ENCODE measurements around the gene PHGDH. TPM values are rescaled to one million over a fixed set of nuclear protein-coding genes. Genes with fewer than 3 reads are reported as not detected.
"Not testable (repeated sequence)": the region's sequence is repeated elsewhere in the genome, so short reads cannot be mapped to it uniquely, and the experiment has no call there.

The PHGDH gene
- polyA plus RNA-seq, 4 donors = 1.3 to 205 (median 39.2) TPM

DNA sequence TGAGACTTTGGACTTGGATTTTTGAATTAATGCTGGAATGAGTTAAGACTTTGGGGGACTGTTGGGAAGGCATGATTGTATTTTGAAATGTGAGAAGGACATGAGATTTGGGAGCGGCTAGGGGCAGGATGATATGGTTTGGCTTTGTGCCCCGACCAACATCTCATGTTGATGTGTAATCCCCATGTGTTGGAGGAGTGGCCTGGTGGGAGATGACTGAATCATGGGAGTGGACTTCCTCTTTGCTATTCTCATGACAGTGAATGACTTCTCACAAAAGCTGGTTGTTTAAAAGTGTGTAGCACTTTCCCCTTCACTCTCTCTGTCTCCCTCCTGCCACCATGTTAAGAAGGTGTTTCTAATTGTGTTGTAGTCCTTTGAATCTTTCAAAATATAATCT lies 9.3 kb upstream of the PHGDH start:
- Histone ChIP-seq H3K27me3 (ENCODE audit: control insufficient read depth in 3 of 3, insufficient read depth in 3 of 3, low read length in 3 of 3) (peaks cover 0 to 3% (median 0%) of the 10 kb centered on the region in 3 donors), H3K4me1 (ENCODE audit: control insufficient read depth in 3 of 3, insufficient read depth in 2 of 3, low read depth in 1 of 3, low read length in 2 of 3) (no peaks in the 10 kb centered on the region), H3K27ac (ENCODE audit: low read depth in 1 of 3, low read length in 2 of 3) (no peak overlapping the region), H3K36me3 (ENCODE audit: control insufficient read depth in 3 of 3, insufficient read depth in 2 of 3, low read depth in 1 of 3, low read length in 3 of 3) (no peaks in the 10 kb centered on the region), H3K9me3 (ENCODE audit: control insufficient read depth in 2 of 2, insufficient read depth in 1 of 2, low read depth in 1 of 2, low read length in 1 of 2) (peaks cover 2 to 17% of the 10 kb centered on the region in 2 donors), H3K4me3 (ENCODE audit: low read depth in 1 of 3, low read length in 3 of 3) (no peak overlapping the region)
- FAIRE-seq (no peak), DNase-seq (no peak)
- 79 to 100% (median 89%) methylated on average over 2 of the region's 2 CpGs for WGBS, 3 donors

DNA sequence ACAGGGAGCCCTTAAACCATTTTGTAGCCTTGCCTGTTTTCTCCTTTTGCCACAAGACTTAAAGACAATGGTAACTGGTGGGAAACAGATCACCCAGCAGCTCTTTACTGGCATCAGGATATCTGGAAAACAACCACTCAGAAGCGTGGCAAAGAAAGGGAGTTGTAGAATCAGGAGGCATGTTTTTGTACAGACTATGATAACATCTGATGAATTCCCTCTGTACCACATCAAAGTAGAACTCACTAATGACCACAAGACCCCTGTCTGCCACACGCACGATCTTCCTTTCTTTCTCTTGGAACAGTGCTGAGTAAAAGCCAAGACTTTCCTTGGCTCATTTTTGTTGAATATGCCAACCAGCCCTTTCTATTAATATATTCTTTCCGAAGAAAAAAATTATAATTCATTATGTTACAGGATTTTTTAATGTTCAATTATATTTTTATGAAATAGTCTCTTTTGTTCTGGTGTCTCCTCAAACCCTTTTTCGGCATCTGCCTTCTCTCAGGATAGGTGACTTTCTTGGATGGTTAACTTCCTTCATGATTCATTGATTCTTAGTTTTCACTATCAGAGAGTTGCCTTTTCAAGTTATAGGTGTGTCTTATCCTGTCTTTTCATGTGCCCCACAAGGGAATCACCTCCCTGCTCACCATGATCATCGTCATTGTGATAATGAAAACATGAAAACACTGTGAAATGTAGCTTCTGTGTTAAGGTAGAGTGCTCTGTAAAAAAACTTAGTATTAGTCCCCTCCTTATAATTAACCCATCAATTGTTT lies 7.9 kb upstream of the PHGDH start:
- no peaks in the 10 kb centered on the region for H3K4me1 ChIP-seq (ENCODE audit: control insufficient read depth in 3 of 3, insufficient read depth in 2 of 3, low read depth in 1 of 3, low read length in 2 of 3)
- H3K36me3 ChIP-seq (ENCODE audit: control insufficient read depth in 3 of 3, insufficient read depth in 2 of 3, low read depth in 1 of 3, low read length in 3 of 3) = no peaks in the 10 kb centered on the region
- H3K27ac ChIP-seq (ENCODE audit: low read depth in 1 of 3, low read length in 2 of 3) = no peak overlapping the region
- no peak overlapping the region for H3K4me3 ChIP-seq (ENCODE audit: low read depth in 1 of 3, low read length in 3 of 3)
- WGBS, 3 donors = 83 to 88% (median 84%) methylated on average over 6 of the region's 6 CpGs
- H3K27me3 ChIP-seq (ENCODE audit: control insufficient read depth in 3 of 3, insufficient read depth in 3 of 3, low read length in 3 of 3) = peaks cover 0 to 3% (median 0%) of the 10 kb centered on the region in 3 donors
- peaks cover 2 to 17% of the 10 kb centered on the region in 2 donors for H3K9me3 ChIP-seq (ENCODE audit: control insufficient read depth in 2 of 2, insufficient read depth in 1 of 2, low read depth in 1 of 2, low read length in 1 of 2)
- FAIRE-seq (no peak), DNase-seq (no peak)

DNA sequence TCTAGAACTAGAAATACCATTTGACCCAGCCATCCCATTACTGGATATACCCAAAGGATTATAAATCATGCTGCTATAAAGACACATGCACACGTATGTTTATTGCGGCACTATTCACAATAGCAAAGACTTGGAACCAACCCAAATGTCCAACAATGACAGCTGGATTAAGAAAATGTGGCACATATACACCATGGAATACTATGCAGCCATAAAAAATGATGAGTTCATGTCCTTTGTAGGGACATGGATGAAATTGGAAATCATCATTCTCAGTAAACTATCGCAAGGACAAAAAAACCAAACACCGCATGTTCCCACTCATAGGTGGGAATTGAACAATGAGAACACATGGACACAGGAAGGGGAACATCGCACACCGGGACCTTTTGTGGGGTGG lies 5.1 kb upstream of the PHGDH start:
- not testable (repeated sequence) for H3K27ac ChIP-seq (ENCODE audit: low read depth in 1 of 3, low read length in 2 of 3); FAIRE-seq; H3K27me3 ChIP-seq (ENCODE audit: control insufficient read depth in 3 of 3, insufficient read depth in 3 of 3, low read length in 3 of 3); H3K9me3 ChIP-seq (ENCODE audit: control insufficient read depth in 2 of 2, insufficient read depth in 1 of 2, low read depth in 1 of 2, low read length in 1 of 2); DNase-seq; H3K4me3 ChIP-seq (ENCODE audit: low read depth in 1 of 3, low read length in 3 of 3); H3K4me1 ChIP-seq (ENCODE audit: control insufficient read depth in 3 of 3, insufficient read depth in 2 of 3, low read depth in 1 of 3, low read length in 2 of 3); H3K36me3 ChIP-seq (ENCODE audit: control insufficient read depth in 3 of 3, insufficient read depth in 2 of 3, low read depth in 1 of 3, low read length in 3 of 3)
- 89 to 94% (median 93%) methylated on average over 5 to 6 of the region's 6 CpGs for WGBS, 3 donors

DNA sequence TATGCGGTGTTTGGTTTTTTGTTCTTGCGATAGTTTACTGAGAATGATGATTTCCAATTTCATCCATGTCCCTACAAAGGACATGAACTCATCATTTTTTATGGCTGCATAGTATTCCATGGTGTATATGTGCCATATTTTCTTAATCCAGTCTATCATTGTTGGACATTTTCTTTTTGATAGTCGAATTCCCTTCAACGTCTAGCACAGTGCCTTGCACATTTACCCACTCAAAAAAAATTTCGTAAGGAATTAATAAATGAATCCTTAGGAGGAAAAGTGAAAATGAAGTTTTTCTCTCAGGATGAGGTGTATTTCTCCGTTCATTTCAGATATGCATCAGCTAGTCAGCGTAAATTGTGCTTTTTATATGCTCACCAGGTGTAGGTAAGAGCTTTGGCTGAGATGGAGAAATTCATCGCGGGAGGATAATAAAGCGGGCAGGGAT lies 354 bp upstream of the PHGDH start:
- H3K4me3 ChIP-seq (ENCODE audit: low read depth in 1 of 3, low read length in 3 of 3) = peak overlapping the region in 1 of 3 donors; percentile 93
- not testable (repeated sequence) for H3K27me3 ChIP-seq (ENCODE audit: control insufficient read depth in 3 of 3, insufficient read depth in 3 of 3, low read length in 3 of 3); H3K9me3 ChIP-seq (ENCODE audit: control insufficient read depth in 2 of 2, insufficient read depth in 1 of 2, low read depth in 1 of 2, low read length in 1 of 2); H3K27ac ChIP-seq (ENCODE audit: low read depth in 1 of 3, low read length in 2 of 3); DNase-seq; H3K36me3 ChIP-seq (ENCODE audit: control insufficient read depth in 3 of 3, insufficient read depth in 2 of 3, low read depth in 1 of 3, low read length in 3 of 3); FAIRE-seq
- 8 to 12% (median 9%) methylated on average over 8 of the region's 10 CpGs for WGBS, 3 donors
- H3K4me1 ChIP-seq (ENCODE audit: control insufficient read depth in 3 of 3, insufficient read depth in 2 of 3, low read depth in 1 of 3, low read length in 2 of 3) = peaks cover 0 to 32% (median 0%) of the 10 kb centered on the region in 3 donors

DNA sequence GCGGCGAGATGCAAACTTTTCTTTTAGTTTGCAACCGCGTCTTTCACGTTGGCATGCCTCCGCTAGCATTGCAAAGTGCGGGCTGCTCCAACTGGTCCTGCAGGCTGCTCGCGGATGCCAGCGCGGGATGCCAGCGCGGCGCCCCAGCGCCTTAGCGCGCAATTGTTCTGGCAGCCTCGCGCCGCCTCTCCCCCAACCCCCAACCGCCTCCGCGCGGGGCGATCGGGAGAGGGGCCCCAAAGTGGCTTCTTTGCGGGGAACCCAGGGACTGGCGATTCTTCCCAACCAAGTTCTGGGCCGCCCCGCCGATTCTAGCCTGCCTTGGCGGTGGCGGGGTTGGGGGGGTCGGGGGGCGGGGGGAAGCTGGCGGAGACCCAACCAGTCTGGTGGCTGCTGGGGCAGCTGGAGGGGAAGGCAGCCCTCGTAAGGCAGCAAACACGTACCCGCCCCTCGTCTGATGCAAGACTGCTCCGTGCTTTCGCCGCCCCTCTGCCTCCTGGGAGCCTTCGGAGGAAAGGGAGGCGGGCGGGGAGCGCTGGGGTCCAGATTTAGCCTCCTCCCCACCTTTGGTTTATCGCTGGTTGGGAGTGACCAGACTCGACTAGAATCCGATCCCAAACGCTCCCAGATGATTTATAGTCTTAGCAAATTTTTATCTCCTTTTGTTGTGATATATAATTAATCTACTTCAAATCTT lies 756 bp downstream of the PHGDH start:
- no peaks in the 10 kb centered on the region for H3K27me3 ChIP-seq (ENCODE audit: control insufficient read depth in 3 of 3, insufficient read depth in 3 of 3, low read length in 3 of 3)
- H3K27ac ChIP-seq (ENCODE audit: low read depth in 1 of 3, low read length in 2 of 3) = peak overlapping the region in 2 of 3 donors; percentile 37 to 72
- no peaks in the 10 kb centered on the region for H3K9me3 ChIP-seq (ENCODE audit: control insufficient read depth in 2 of 2, insufficient read depth in 1 of 2, low read depth in 1 of 2, low read length in 1 of 2)
- H3K36me3 ChIP-seq (ENCODE audit: control insufficient read depth in 3 of 3, insufficient read depth in 2 of 3, low read depth in 1 of 3, low read length in 3 of 3) = peaks cover 0 to 2% (median 0%) of the 10 kb centered on the region in 3 donors
- 1 to 2% (median 1%) methylated on average over 38 to 51 of the region's 51 CpGs for WGBS, 3 donors
- H3K4me1 ChIP-seq (ENCODE audit: control insufficient read depth in 3 of 3, insufficient read depth in 2 of 3, low read depth in 1 of 3, low read length in 2 of 3) = peaks cover 0 to 35% (median 0%) of the 10 kb centered on the region in 3 donors
- H3K4me3 ChIP-seq (ENCODE audit: low read depth in 1 of 3, low read length in 3 of 3) = peak overlapping the region; percentile 43 to 93 (median 60)
- peak; percentile 19 to 81 for DNase-seq
- FAIRE-seq = no peak

DNA sequence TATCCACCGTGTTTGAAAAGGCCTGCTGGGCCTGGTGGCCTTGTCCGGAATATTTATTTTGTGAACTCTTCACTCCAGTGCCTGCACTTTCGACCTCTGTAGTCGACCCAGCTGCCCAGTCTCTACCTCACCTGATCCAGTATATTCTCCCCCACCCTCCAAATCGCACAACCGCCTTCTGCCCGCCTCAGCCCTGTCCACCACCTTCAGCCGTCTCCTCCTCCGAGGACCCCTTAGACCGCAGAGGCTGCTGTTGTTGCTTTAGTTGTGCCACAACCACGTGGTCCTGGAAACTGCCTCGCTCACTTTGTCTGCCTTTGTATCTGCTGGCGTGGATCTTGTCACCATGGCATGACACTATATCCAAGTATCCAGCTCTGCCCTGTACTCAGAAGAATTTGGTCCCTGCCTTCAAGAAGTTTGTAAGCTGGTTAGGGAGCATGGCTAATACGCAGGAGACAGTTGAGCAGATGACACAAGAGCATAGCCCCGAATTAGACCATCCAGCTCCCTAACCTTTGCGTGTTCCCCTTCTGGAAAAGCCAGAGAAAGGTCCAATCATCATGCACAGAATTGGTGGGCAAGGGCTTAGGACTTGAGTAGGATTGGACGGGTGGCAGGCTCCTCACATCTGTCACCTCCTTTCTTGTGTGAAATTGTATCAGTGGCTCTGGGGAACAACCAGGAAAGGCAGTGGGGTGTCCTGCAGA lies 1.5 kb downstream of the PHGDH start:
- FAIRE-seq (no peak), DNase-seq (peak in 1 of 2 donors; percentile 64)
- Histone ChIP-seq H3K36me3 (ENCODE audit: control insufficient read depth in 3 of 3, insufficient read depth in 2 of 3, low read depth in 1 of 3, low read length in 3 of 3) (peaks cover 0 to 2% (median 0%) of the 10 kb centered on the region in 3 donors), H3K4me3 (ENCODE audit: low read depth in 1 of 3, low read length in 3 of 3) (peak overlapping the region in 1 of 3 donors; percentile 93), H3K9me3 (ENCODE audit: control insufficient read depth in 2 of 2, insufficient read depth in 1 of 2, low read depth in 1 of 2, low read length in 1 of 2) (no peaks in the 10 kb centered on the region), H3K27me3 (ENCODE audit: control insufficient read depth in 3 of 3, insufficient read depth in 3 of 3, low read length in 3 of 3) (no peaks in the 10 kb centered on the region), H3K27ac (ENCODE audit: low read depth in 1 of 3, low read length in 2 of 3) (peak overlapping the region in 2 of 3 donors; percentile 62 to 72), H3K4me1 (ENCODE audit: control insufficient read depth in 3 of 3, insufficient read depth in 2 of 3, low read depth in 1 of 3, low read length in 2 of 3) (peaks cover 0 to 36% (median 0%) of the 10 kb centered on the region in 3 donors)
- 56 to 66% (median 64%) methylated on average over 17 of the region's 17 CpGs for WGBS, 3 donors

DNA sequence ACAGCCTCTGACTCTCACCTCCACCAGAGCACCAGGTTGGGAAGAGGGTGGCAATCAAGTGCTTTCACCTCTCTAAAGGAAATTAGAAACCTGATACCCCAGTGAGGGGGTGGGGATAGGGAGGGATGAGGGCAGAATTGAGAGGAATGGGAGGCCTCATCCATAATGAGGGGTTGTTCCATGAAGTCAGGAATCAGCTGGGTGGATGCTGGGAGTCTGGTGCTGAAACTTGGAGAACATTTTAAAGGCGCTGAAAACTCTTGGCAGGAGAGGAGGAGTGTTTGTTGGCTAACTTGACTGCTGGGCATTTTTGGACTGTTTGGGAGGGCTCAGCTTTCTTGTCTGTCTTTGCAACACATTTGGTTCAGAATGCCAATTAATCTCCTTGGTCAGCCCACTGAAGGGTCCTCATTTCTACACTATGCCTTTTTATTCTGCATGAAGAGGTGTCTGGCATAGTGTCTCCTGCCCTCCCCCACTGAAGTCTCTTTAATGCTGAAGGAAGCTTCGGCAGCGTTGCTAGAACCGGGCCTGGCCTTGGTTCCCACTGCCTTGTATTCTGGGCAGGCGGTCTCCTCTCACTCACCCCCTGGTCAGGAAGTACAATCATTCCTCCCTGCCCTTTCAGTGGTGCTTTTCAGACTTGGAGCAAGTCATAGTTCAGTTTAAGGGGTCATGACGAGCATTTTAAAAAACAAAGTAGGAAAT lies 2.2 kb downstream of the PHGDH start:
- peaks cover 0 to 44% (median 0%) of the 10 kb centered on the region in 3 donors for H3K4me1 ChIP-seq (ENCODE audit: control insufficient read depth in 3 of 3, insufficient read depth in 2 of 3, low read depth in 1 of 3, low read length in 2 of 3)

More for the DNA sequence above, 2.2 kb downstream of the PHGDH start:
- Histone ChIP-seq H3K27ac (ENCODE audit: low read depth in 1 of 3, low read length in 2 of 3) (peak overlapping the region in 1 of 3 donors; percentile 72), H3K9me3 (ENCODE audit: control insufficient read depth in 2 of 2, insufficient read depth in 1 of 2, low read depth in 1 of 2, low read length in 1 of 2) (no peaks in the 10 kb centered on the region), H3K36me3 (ENCODE audit: control insufficient read depth in 3 of 3, insufficient read depth in 2 of 3, low read depth in 1 of 3, low read length in 3 of 3) (peaks cover 0 to 2% (median 0%) of the 10 kb centered on the region in 3 donors), H3K4me3 (ENCODE audit: low read depth in 1 of 3, low read length in 3 of 3) (peak overlapping the region in 1 of 3 donors; percentile 93), H3K27me3 (ENCODE audit: control insufficient read depth in 3 of 3, insufficient read depth in 3 of 3, low read length in 3 of 3) (no peaks in the 10 kb centered on the region)
- 76 to 94% (median 89%) methylated on average over 6 of the region's 6 CpGs for WGBS, 3 donors
- DNase-seq = no peak
- no peak for FAIRE-seq

Data from small intestine (tissue), 7 donors.